Upper lobe of left lung (tissue), 4 donors: ENCODE measurements around the gene MTRR.

Experiments
- EP300 ChIP-seq, 4 donors: sonication (generic); formaldehyde crosslinking; IDR thresholded peaks; one replicate each; pipeline ENCODE4 v1.5.1; 2017; ENCODE audit warnings: antibody characterized with exemption in 4 of 4, control low read depth in 2 of 4
- POLR2A ChIP-seq, 4 donors: fragments of 450-650 bp; IDR thresholded peaks; one replicate each; pipeline ENCODE4 v1.5.1; 2016 to 2017; ENCODE audit warnings: antibody characterized with exemption in 4 of 4, mild to moderate bottlenecking in 2 of 4
- POLR2AphosphoS5 ChIP-seq, 2 donors: sonication (generic); formaldehyde crosslinking; IDR thresholded peaks; one replicate each; pipeline ENCODE4 v1.5.1; 2017; ENCODE audit warnings: antibody characterized with exemption in 2 of 2
- TF ChIP-seq, protein P1 (sequence below), 6 experiments: fragments of 450-650 bp in 4 of 6; fragments of 200-600 bp in 2 of 6; sonication (generic) in 2 of 6; IDR thresholded peaks; one replicate each; pipeline ENCODE4 v1.5.1; 2016 to 2019; ENCODE audit warnings: antibody characterized with exemption in 6 of 6

GRCh38 chr5:7925961-7926695 lies 57.2 kb downstream of the MTRR start:
- TF ChIP-seq, protein P1, sequence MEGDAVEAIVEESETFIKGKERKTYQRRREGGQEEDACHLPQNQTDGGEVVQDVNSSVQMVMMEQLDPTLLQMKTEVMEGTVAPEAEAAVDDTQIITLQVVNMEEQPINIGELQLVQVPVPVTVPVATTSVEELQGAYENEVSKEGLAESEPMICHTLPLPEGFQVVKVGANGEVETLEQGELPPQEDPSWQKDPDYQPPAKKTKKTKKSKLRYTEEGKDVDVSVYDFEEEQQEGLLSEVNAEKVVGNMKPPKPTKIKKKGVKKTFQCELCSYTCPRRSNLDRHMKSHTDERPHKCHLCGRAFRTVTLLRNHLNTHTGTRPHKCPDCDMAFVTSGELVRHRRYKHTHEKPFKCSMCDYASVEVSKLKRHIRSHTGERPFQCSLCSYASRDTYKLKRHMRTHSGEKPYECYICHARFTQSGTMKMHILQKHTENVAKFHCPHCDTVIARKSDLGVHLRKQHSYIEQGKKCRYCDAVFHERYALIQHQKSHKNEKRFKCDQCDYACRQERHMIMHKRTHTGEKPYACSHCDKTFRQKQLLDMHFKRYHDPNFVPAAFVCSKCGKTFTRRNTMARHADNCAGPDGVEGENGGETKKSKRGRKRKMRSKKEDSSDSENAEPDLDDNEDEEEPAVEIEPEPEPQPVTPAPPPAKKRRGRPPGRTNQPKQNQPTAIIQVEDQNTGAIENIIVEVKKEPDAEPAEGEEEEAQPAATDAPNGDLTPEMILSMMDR (IDR thresholded peaks at IDR 0.05), result no peak
- TF ChIP-seq POLR2A (IDR thresholded peaks at IDR 0.05) (no peak), EP300 (IDR thresholded peaks at IDR 0.05) (no peak), POLR2AphosphoS5 (IDR thresholded peaks at IDR 0.05) (no peak)
